Mucosa of descending colon (tissue), 3 donors: ENCODE data around the gene TOX2. TPM values are rescaled to one million over a fixed set of nuclear protein-coding genes. Genes with fewer than 3 reads are reported as not detected.

Source experiments
- ATAC-seq: fragments of 200-7000 bp; cut with Tn5 transposase; one replicate; pipeline ENCODE4 v1.9.1; 2020; ENCODE audit warnings: mild to moderate bottlenecking, moderate library complexity
- DNase-seq, 3 donors: peaks; one replicate each; pipeline ENCODE4 v3.0.0-alpha.2; 2020
- H3K36me3 ChIP-seq: fragments of 200-600 bp; one replicate; pipeline ENCODE4 v1.8.0; 2021; ENCODE audit warnings: low read depth, mild to moderate bottlenecking
- H3K4me1 ChIP-seq: fragments of 200-600 bp; one replicate; pipeline ENCODE4 v1.8.0; 2021; ENCODE audit warnings: low read depth, mild to moderate bottlenecking
- H3K4me3 ChIP-seq: fragments of 200-600 bp; one replicate; pipeline ENCODE4 v1.8.0; 2021; ENCODE audit warnings: mild to moderate bottlenecking
- H3K9me3 ChIP-seq: fragments of 200-600 bp; one replicate; pipeline ENCODE4 v1.8.0; 2021; ENCODE audit warnings: mild to moderate bottlenecking
- intact Hi-C, 2 donors: fragments of 100-400 bp; cut with DNase I in 1 of 2; cut with micrococcal nuclease in 1 of 2; formaldehyde crosslinking; loops; one replicate each; pipeline versions ENCODE4 v1.11.0 to v1.11.1; 2022; cut with DNase I, micrococcal nuclease
- total RNA-seq, 3 donors: library from RNA; stranded (reverse); fragmentation: NEBNext Ultra II Directional in 2 of 3; extraction: Animal tissue kit (Norgen Biotek cat#: 25700) in 2 of 3; gene quantifications; one replicate each; pipeline versions ENCODE4 v1.2.1 to v1.2.4, GENCODE V29; 2021 to 2023
- TF ChIP-seq, protein P1 (sequence below): fragments of 200-600 bp; IDR thresholded peaks from one replicate; pipeline ENCODE4 v1.8.0; 2022; ENCODE audit warnings: antibody characterized with exemption, mild to moderate bottlenecking
- donor health status: DM: no; HTN: no; CAD: no; lungs with moderate emphysema.
- donor health status: DM: no; HTN: no; CAD: no.
- donor health status: DM: no; HTN: yes; CAD: no.

Gene TOX2
- total RNA-seq, 3 donors from 2014 or later, result 2.9 to 6.1 (median 5.5) TPM

DNA sequence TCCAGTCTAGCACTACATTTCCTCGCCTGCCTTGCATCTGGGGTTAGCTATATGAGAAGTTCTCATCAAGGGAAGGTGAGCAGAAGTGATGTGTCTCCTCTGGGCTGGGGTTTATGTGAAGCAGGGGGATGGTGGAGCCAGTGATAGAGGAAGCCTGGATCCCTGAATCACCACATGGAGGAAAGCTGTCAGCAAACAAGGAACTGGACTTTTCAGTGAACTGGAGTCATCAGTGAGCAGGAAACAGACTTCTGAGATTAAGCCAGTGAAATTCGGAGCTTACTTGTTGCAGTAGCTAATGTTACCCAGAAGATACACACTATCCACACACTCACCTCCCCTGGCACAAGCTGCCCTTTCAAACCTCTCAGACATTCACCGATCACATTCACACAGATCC is 13.4 kb upstream of the TOX2 start:
- Histone ChIP-seq H3K4me1 (no peaks in the 10 kb centered on the region), H3K36me3 (no peaks in the 10 kb centered on the region), H3K4me3 (no peak overlapping the region), H3K9me3 (no peaks in the 10 kb centered on the region)
- ATAC-seq (no peak), DNase-seq (no peak)
- TF ChIP-seq, protein P1, sequence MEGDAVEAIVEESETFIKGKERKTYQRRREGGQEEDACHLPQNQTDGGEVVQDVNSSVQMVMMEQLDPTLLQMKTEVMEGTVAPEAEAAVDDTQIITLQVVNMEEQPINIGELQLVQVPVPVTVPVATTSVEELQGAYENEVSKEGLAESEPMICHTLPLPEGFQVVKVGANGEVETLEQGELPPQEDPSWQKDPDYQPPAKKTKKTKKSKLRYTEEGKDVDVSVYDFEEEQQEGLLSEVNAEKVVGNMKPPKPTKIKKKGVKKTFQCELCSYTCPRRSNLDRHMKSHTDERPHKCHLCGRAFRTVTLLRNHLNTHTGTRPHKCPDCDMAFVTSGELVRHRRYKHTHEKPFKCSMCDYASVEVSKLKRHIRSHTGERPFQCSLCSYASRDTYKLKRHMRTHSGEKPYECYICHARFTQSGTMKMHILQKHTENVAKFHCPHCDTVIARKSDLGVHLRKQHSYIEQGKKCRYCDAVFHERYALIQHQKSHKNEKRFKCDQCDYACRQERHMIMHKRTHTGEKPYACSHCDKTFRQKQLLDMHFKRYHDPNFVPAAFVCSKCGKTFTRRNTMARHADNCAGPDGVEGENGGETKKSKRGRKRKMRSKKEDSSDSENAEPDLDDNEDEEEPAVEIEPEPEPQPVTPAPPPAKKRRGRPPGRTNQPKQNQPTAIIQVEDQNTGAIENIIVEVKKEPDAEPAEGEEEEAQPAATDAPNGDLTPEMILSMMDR, result no peak
- intact Hi-C loops, result no loop called here

DNA sequence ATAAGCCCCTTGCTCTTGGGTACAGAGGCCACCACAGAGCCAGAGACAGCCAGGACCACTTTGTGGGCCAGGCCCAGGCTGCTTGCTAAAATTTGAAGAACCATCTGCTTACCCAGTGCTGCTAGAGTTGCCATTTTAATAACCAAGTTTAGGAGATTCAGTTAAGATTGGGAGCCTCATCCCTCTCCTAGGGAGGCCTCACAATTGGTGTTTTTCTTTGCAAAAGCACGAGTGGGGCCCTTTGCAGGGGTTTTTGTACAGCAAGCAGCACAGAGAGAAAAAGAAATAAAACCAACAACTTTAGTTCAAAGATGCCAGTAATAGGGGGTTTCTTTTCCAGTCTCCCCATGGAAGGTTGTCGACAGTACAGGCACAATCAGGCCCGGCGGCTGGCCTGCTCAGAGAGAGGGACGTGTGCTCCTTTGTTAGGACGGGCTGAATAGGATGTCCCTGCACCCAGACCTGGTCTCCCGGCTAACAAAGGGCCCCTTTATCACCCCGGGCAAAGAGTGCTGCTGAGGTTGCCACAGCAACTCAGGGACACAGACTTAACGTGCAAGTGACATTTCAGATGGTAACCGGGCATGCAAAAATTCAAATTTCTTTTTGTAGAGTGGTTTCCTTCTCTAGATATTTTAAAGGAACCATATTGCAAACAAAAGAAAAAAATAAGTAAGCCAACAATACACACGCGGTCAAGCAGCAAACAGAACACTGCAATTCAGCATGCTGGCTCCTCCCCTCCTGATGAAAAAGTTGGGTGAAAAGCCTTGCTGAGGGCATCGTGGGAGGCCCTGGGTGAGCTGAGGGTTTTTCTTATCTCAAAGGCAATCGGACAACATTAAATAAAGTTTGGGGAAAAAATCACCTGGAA is 10.5 kb upstream of the TOX2 start:
- H3K4me3 ChIP-seq, result no peak overlapping the region
- TF ChIP-seq, protein P1, result no peak
- intact Hi-C loops, result no loop called here
- H3K36me3 ChIP-seq, result no peaks in the 10 kb centered on the region
- DNase-seq (no peak), ATAC-seq (peak; percentile 28)
- peaks cover 5% of the 10 kb centered on the region for H3K9me3 ChIP-seq
- H3K4me1 ChIP-seq, result no peaks in the 10 kb centered on the region

DNA sequence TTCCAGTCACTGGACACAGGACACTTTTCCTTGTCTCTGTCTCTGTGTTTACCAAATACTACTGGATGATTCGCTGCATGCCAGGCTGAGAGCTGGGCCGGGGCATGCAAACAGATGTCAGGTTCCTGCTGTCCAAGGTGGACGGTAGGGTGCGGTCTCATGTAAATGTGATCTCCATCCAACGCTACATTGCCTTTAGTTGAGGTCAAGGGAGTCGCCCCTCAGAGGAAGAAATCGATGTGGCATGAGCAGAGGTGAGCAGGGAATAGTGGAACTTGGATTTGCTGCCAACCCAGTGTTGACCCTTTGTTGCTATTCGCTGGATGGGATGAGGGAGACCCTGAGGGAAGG is 9.8 kb upstream of the TOX2 start:
- no peak overlapping the region for H3K4me3 ChIP-seq
- peak; percentile 34 for ATAC-seq
- H3K36me3 ChIP-seq, result no peaks in the 10 kb centered on the region
- intact Hi-C loops, result no loop called here
- no peak for DNase-seq
- TF ChIP-seq, protein P1, result no peak
- peaks cover 5% of the 10 kb centered on the region for H3K9me3 ChIP-seq
- no peaks in the 10 kb centered on the region for H3K4me1 ChIP-seq

DNA sequence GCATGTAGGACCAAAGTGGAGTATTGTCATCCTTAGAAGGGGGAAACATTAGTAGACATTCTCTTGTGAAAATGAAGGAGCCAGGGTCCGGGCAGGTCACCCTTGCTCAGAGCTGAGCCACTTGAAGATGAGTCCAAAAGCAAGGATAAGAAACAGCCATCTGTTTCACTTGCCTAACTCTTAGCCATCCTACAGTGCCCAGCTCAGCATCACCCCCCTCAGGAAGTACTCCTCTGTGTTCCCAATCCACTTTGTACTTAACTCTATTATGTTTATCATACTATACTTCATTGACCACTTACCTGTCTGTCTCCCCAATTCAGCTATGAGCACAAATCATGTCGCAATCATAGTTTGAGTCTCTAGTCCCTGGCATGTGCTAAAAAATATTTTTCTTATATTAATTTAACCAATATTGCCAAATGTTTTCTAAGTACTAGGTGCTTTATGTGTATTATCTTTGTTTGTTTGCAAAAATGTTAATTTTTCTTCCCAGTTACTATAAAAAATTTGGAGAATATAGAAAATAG is 8.1 kb upstream of the TOX2 start:
- DNase-seq (no peak), ATAC-seq (no peak)
- intact Hi-C loops, result no loop called here
- peaks cover 5% of the 10 kb centered on the region for H3K9me3 ChIP-seq
- no peaks in the 10 kb centered on the region for H3K4me1 ChIP-seq
- H3K36me3 ChIP-seq, result no peaks in the 10 kb centered on the region
- no peak overlapping the region for H3K4me3 ChIP-seq
- TF ChIP-seq, protein P1, result no peak

DNA sequence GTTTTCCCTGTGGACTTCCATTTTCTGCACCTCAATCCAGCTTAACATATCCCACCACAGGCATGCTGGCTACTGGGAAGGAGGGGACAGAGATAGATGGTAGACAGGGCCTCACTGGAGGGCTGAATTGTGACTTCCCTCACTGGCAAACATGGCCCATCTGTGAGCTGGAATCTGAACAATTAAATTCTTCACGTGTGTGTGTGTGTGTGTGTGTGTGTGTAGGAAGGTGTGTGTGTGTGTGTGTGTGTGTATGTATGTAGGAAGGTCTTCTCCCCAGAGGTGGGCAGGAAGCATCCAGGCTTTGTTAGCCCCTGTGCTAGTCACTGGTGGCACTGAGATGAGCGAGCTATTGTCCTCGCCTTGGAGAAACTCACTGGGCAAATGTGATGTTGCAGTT is 5.4 kb upstream of the TOX2 start:
- H3K4me1 ChIP-seq, result no peaks in the 10 kb centered on the region
- no peak overlapping the region for H3K4me3 ChIP-seq
- no peak for ATAC-seq
- no peak for DNase-seq
- H3K9me3 ChIP-seq, result peaks cover 5% of the 10 kb centered on the region
- TF ChIP-seq, protein P1, result no peak
- intact Hi-C loops, result no loop called here
- H3K36me3 ChIP-seq, result no peaks in the 10 kb centered on the region
